Activated CD4-positive, alpha-beta memory T cell treated with anti-CD3 and anti-CD28 coated beads for 36 hours (primary cell): ENCODE measurements around the gene PDE6D. TPM values are rescaled to one million over a fixed set of nuclear protein-coding genes. Genes with fewer than 3 reads are reported as not detected.

Experiments used
- CTCF ChIA-PET: fragments of 350-600 bp; sonication (Branson Sonifier 250); formaldehyde crosslinking; loops from one replicate; lab custom pipeline; 2021; ENCODE audit warnings: antibody characterized with exemption, inconsistent platforms; lab: Charles Lee
- POLR2A ChIA-PET: fragments of 350-600 bp; sonication (Branson Sonifier 250); formaldehyde crosslinking; loops from one replicate; lab custom pipeline; 2021; ENCODE audit warnings: antibody characterized with exemption; lab: Charles Lee
- DNase-seq: peaks from one replicate; pipeline ENCODE4 v3.0.0-alpha.2; 2020
- H3K27ac Mint-ChIP-seq: one replicate; pipeline ENCODE4 v1.8.0; 2021; ENCODE audit warnings: mixed read lengths
- H3K27me3 Mint-ChIP-seq: one replicate; pipeline ENCODE4 v1.8.0; 2021; ENCODE audit warnings: mixed read lengths
- H3K36me3 Mint-ChIP-seq: one replicate; pipeline ENCODE4 v1.8.0; 2021; ENCODE audit warnings: mixed read lengths
- H3K4me1 Mint-ChIP-seq: one replicate; pipeline ENCODE4 v1.8.0; 2021; ENCODE audit warnings: low read depth, mixed read lengths
- H3K4me3 Mint-ChIP-seq: one replicate; pipeline ENCODE4 v1.8.0; 2021; ENCODE audit warnings: mild to moderate bottlenecking, mixed read lengths
- H3K9me3 Mint-ChIP-seq: one replicate; pipeline ENCODE4 v1.8.0; 2021; ENCODE audit warnings: mixed read lengths
- intact Hi-C: fragments of 100-400 bp; cut with micrococcal nuclease; formaldehyde crosslinking; loops from one replicate; pipeline ENCODE4 v1.15.1; 2023
- total RNA-seq, 2 experiments: library from RNA; stranded (reverse); gene quantifications; one replicate each; pipeline ENCODE4 v1.2.3, GENCODE V29; 2021

Gene PDE6D
- total RNA-seq, 2 experiments from 2014 or later = 29.5 to 31.1 TPM

GRCh38 chr2:231709981-231710798 is 70.9 kb downstream of the PDE6D start:
- Mint-ChIP-seq H3K4me1 (peaks cover 30% of the 10 kb centered on the region), H3K27ac (peak overlapping the region; percentile 97), H3K4me3 (peak overlapping the region; percentile 82), H3K36me3 (peaks cover 49% of the 10 kb centered on the region), H3K27me3 (peaks cover 3% of the 10 kb centered on the region), H3K9me3 (no peaks in the 10 kb centered on the region)
- ChIA-PET POLR2A (interaction anchor here (1.0 to 4.9 kb wide), 5 partner anchors 38 to 250 kb away, joined by 3 to 98 read pairs (median 4); no protein-coding TSS in a partner anchor), CTCF (interaction anchor here (1.7 to 4.7 kb wide), 3 partner anchors 33 to 98 kb away, joined by 5 to 84 read pairs (median 6); no protein-coding TSS in a partner anchor)
- intact Hi-C loops = no loop called here
- peak; percentile 91 for DNase-seq

GRCh38 chr2:231709636-231709980 is 71.5 kb downstream of the PDE6D start:
- intact Hi-C loops = no loop called here
- Mint-ChIP-seq H3K4me3 (peak overlapping the region; percentile 82), H3K27ac (peak overlapping the region; percentile 97), H3K9me3 (no peaks in the 10 kb centered on the region), H3K4me1 (peaks cover 32% of the 10 kb centered on the region), H3K36me3 (peaks cover 50% of the 10 kb centered on the region), H3K27me3 (peaks cover 3% of the 10 kb centered on the region)
- DNase-seq = no peak
- ChIA-PET CTCF (interaction anchor here (1.7 to 4.7 kb wide), 3 partner anchors 32 to 97 kb away, joined by 5 to 84 read pairs (median 6); no protein-coding TSS in a partner anchor), POLR2A (interaction anchor here (1.0 to 4.9 kb wide), 6 partner anchors 37 to 249 kb away, joined by 3 to 98 read pairs (median 4); partner anchors contain the start of gene NCL)

GRCh38 chr2:231708773-231709635 is 72.1 kb downstream of the PDE6D start:
- POLR2A ChIA-PET = interaction anchor here (0.7 to 4.9 kb wide), 14 partner anchors 32 to 249 kb away, joined by 3 to 98 read pairs (median 4); partner anchors contain the start of gene NCL
- H3K4me3 Mint-ChIP-seq = peak overlapping the region; percentile 99
- intact Hi-C loops = loop anchor here (1.0 kb wide), 4 partner anchors 72 to 245 kb away; partner anchors contain the start of genes NCL and PDE6D
- H3K27ac Mint-ChIP-seq = peak overlapping the region; percentile 100
- H3K9me3 Mint-ChIP-seq = no peaks in the 10 kb centered on the region
- H3K4me1 Mint-ChIP-seq = peaks cover 34% of the 10 kb centered on the region
- peaks cover 52% of the 10 kb centered on the region for H3K36me3 Mint-ChIP-seq
- DNase-seq = peak; percentile 65
- peaks cover 3% of the 10 kb centered on the region for H3K27me3 Mint-ChIP-seq
- CTCF ChIA-PET = interaction anchor here (0.7 to 4.7 kb wide), 6 partner anchors 32 to 96 kb away, joined by 4 to 84 read pairs (median 6); partner anchors contain the start of gene COPS7B

GRCh38 chr2:231707927-231708772 is 72.9 kb downstream of the PDE6D start, which contains the start of gene PTMA:
Gene PTMA, plus strand, starts transcription at chr2:231708525. Its CDS starts 182 bp downstream, at chr2:231708707.
- H3K4me1 Mint-ChIP-seq = peaks cover 26% of the 10 kb centered on the region
- H3K27ac Mint-ChIP-seq = peak within 1 kb of the TSS; percentile 100
- ChIA-PET POLR2A (interaction anchor here (0.7 to 4.9 kb wide), 13 partner anchors 24 to 248 kb away, joined by 3 to 98 read pairs (median 4); partner anchors contain the start of gene NCL), CTCF (interaction anchor here (0.7 to 4.7 kb wide), 6 partner anchors 23 to 96 kb away, joined by 4 to 84 read pairs (median 8); partner anchors contain the start of gene COPS7B)
- intact Hi-C loops = loop anchor here (1.0 kb wide), 5 partner anchors 46 to 244 kb away; partner anchors contain the start of genes NCL and PDE6D
- peak within 1 kb of the TSS; percentile 99 for H3K4me3 Mint-ChIP-seq
- peaks cover 45% of the 10 kb centered on the region for H3K36me3 Mint-ChIP-seq
- peaks cover 3% of the 10 kb centered on the region for H3K27me3 Mint-ChIP-seq
- peak; percentile 100 for DNase-seq
- H3K9me3 Mint-ChIP-seq = no peaks in the 10 kb centered on the region

- CTCF ChIA-PET = interaction anchor here (0.9 to 8.9 kb wide), 14 partner anchors 7 to 190 kb away, joined by 3 to 106 read pairs (median 8); partner anchors contain the start of genes COPS7B and PDE6D
These were observed 73.5 kb downstream of the PDE6D start for GRCh38 chr2:231707625-231707926.

GRCh38 chr2:231706731-231707624 is 74.1 kb downstream of the PDE6D start:
- Mint-ChIP-seq H3K36me3 (peaks cover 37% of the 10 kb centered on the region), H3K27ac (peak overlapping the region; percentile 100), H3K4me3 (peak overlapping the region; percentile 93), H3K27me3 (peaks cover 3% of the 10 kb centered on the region), H3K9me3 (no peaks in the 10 kb centered on the region), H3K4me1 (peaks cover 18% of the 10 kb centered on the region)
- ChIA-PET CTCF (interaction anchor here (0.6 to 8.9 kb wide), 19 partner anchors 8 to 916 kb away, joined by 3 to 106 read pairs (median 5); partner anchors contain the start of genes COPS7B and PDE6D), POLR2A (interaction anchor here (0.7 to 4.9 kb wide), 8 partner anchors 8 to 243 kb away, joined by 3 to 98 read pairs (median 4); partner anchors contain the start of gene NCL)
- DNase-seq = peak; percentile 98
- intact Hi-C loops = loop anchor here (1.0 kb wide), 1 partner anchor 45 kb away; no protein-coding TSS in a partner anchor

More at GRCh38 chr2:231707625-231707926, 73.5 kb downstream of the PDE6D start:
- H3K27me3 Mint-ChIP-seq = peaks cover 3% of the 10 kb centered on the region
- no peak for DNase-seq
- peak overlapping the region; percentile 100 for H3K27ac Mint-ChIP-seq
- H3K36me3 Mint-ChIP-seq = peaks cover 43% of the 10 kb centered on the region
- H3K9me3 Mint-ChIP-seq = no peaks in the 10 kb centered on the region
- peak overlapping the region; percentile 93 for H3K4me3 Mint-ChIP-seq
- peaks cover 24% of the 10 kb centered on the region for H3K4me1 Mint-ChIP-seq
- POLR2A ChIA-PET = interaction anchor here (1.0 to 4.9 kb wide), 9 partner anchors 23 to 247 kb away, joined by 3 to 98 read pairs (median 4); partner anchors contain the start of gene NCL
- intact Hi-C loops = loop anchor here (1.0 kb wide), 1 partner anchor 45 kb away; no protein-coding TSS in a partner anchor

GRCh38 chr2:231704017-231704416 is 77.1 kb downstream of the PDE6D start:
- ChIA-PET CTCF (interaction anchor here (0.7 to 8.9 kb wide), 7 partner anchors 11 to 96 kb away, joined by 3 to 106 read pairs (median 4); no protein-coding TSS in a partner anchor), POLR2A (interaction anchor here (0.6 to 1.7 kb wide), 2 partner anchors 9 to 90 kb away, joined by 3 to 4 read pairs; no protein-coding TSS in a partner anchor)
- peak overlapping the region; percentile 34 for H3K4me3 Mint-ChIP-seq
- H3K4me1 Mint-ChIP-seq = peaks cover 14% of the 10 kb centered on the region
- H3K27ac Mint-ChIP-seq = no peak overlapping the region
- intact Hi-C loops = no loop called here
- H3K9me3 Mint-ChIP-seq = no peaks in the 10 kb centered on the region
- DNase-seq = no peak
- peaks cover 16% of the 10 kb centered on the region for H3K36me3 Mint-ChIP-seq
- peaks cover 3% of the 10 kb centered on the region for H3K27me3 Mint-ChIP-seq

- no peaks in the 10 kb centered on the region for H3K27me3 Mint-ChIP-seq
- no peaks in the 10 kb centered on the region for H3K9me3 Mint-ChIP-seq
- peaks cover 14% of the 10 kb centered on the region for H3K4me1 Mint-ChIP-seq
- POLR2A ChIA-PET = interaction anchor here (0.6 kb wide), 1 partner anchor 28 kb away, joined by 3 read pairs; no protein-coding TSS in a partner anchor
- intact Hi-C loops = no loop called here
- H3K27ac Mint-ChIP-seq = no peak overlapping the region
- peaks cover 9% of the 10 kb centered on the region for H3K36me3 Mint-ChIP-seq
- no peak for DNase-seq
- H3K4me3 Mint-ChIP-seq = no peak overlapping the region
- CTCF ChIA-PET = interaction anchor here (0.7 to 8.9 kb wide), 4 partner anchors 13 to 53 kb away, joined by 3 to 106 read pairs (median 20); no protein-coding TSS in a partner anchor
These were observed 79.4 kb downstream of the PDE6D start for GRCh38 chr2:231701456-231702373.

GRCh38 chr2:231699006-231699405 is 82.1 kb downstream of the PDE6D start:
- H3K4me1 Mint-ChIP-seq = peaks cover 3% of the 10 kb centered on the region
- no peaks in the 10 kb centered on the region for H3K27me3 Mint-ChIP-seq
- H3K9me3 Mint-ChIP-seq = no peaks in the 10 kb centered on the region
- intact Hi-C loops = no loop called here
- no peak overlapping the region for H3K4me3 Mint-ChIP-seq
- ChIA-PET CTCF (interaction anchor here (8.9 kb wide), 1 partner anchor 16 kb away, joined by 106 read pairs; no protein-coding TSS in a partner anchor), POLR2A (no interaction called here)
- DNase-seq = no peak
- no peak overlapping the region for H3K27ac Mint-ChIP-seq
- no peaks in the 10 kb centered on the region for H3K36me3 Mint-ChIP-seq
